ENCODE measurements around the gene KLHDC7B. TPM values are rescaled to one million over a fixed set of nuclear protein-coding genes. Genes with fewer than 3 reads are reported as not detected.

Gene KLHDC7B
- total and polyA plus RNA-seq, 9 donors: 0.04 to 0.13 (median 0.10) TPM; not detected in 2

DNA sequence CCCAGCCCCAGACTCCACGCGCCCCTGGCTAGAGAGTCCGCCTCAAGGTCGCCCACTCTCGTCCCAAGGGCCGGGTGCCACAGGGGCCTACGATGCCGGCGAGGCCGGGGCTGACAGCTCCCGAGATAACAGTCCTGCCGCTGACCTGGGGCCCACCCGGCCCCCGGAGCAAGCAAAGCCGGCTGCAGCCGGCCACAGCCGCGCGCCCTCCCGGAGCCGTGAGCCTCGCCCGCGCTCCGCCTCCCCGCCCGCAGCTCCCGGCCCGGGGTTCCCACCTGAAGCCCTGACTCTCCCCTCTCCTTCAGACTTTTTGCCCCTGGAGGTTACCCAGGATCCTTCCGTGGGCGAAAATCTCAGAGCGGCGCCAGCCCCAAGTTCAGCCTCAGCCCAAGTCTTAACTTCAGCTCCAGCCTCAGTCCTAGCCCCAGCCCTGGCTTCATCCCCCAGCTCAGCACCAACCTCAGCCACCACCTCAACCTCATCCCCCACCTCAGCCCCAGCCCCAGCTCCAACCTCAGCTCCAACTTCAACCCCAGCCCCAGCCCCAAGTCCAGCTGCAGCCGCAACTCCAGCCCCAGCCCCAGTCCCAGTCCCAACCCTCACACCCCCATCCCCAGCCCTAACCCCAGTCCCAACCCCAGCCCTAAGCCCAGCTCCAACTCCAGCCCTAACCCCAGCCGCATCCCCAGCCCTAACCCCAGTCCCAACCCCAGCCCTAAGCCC, 1.7 kb downstream of the KLHDC7B start:
- H3K27ac ChIP-seq: no peak overlapping the region
- peaks cover 7% of the 10 kb centered on the region for H3K27me3 ChIP-seq
- H3K4me3 ChIP-seq: no peak overlapping the region
- H3K4me1 ChIP-seq (ENCODE audit: insufficient read depth): no peaks in the 10 kb centered on the region
- no peaks in the 10 kb centered on the region for H3K9me3 ChIP-seq
- DNase-seq: no peak
- intact Hi-C loops (cut with DNase I): no loop called here
- 9 to 14% (median 12%) methylated on average over 26 to 34 of the region's 35 CpGs for WGBS, 3 donors
- no peaks in the 10 kb centered on the region for H3K36me3 ChIP-seq
- TF ChIP-seq POLR2A (IDR thresholded peaks at IDR 0.05): no peak
- TF ChIP-seq EP300 (IDR thresholded peaks at IDR 0.05): no peak
- TF ChIP-seq, protein P1, sequence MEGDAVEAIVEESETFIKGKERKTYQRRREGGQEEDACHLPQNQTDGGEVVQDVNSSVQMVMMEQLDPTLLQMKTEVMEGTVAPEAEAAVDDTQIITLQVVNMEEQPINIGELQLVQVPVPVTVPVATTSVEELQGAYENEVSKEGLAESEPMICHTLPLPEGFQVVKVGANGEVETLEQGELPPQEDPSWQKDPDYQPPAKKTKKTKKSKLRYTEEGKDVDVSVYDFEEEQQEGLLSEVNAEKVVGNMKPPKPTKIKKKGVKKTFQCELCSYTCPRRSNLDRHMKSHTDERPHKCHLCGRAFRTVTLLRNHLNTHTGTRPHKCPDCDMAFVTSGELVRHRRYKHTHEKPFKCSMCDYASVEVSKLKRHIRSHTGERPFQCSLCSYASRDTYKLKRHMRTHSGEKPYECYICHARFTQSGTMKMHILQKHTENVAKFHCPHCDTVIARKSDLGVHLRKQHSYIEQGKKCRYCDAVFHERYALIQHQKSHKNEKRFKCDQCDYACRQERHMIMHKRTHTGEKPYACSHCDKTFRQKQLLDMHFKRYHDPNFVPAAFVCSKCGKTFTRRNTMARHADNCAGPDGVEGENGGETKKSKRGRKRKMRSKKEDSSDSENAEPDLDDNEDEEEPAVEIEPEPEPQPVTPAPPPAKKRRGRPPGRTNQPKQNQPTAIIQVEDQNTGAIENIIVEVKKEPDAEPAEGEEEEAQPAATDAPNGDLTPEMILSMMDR (IDR thresholded peaks at IDR 0.05): no peak

DNA sequence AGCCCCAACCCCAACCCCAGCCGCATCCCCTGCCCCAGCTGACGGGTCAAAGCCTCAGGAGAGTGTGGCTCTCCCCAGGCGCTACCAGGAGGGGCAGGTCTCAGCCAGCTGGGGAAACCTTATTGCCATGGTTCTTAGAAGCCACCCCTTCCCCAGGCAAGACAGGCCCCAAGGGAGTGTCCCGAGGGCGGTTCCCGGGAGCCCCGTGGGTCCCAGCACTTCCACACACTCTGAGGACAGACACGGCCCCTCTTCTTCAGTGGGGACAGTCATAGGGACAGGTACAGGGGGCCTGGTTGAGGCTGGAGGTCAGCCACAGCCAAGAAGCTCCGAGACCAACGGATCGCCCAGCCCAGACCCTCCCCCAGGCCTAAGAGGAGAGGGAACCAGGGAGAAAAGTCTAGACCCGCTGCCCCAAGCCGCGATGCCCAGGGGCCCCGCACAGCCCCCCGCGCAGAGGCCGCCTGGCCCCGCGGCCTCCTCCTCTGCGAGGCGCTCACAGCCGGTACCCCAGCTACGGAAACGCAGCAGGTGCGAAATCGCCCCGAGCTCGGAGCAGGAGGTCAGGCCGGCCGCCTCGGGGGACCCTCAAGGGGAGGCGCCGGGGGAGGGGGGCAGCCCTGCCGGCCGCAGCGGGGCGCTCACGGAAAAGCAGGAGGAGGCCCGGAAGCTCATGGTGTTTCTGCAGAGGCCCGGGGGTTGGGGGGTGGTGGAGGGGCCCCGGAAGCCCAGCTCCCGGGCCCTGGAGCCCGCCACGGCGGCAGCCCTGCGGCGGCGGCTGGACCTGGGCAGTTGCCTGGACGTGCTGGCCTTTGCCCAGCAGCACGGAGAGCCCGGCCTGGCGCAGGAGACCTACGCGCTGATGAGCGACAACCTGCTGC, 2.6 kb downstream of the KLHDC7B start:
- H3K4me1 ChIP-seq (ENCODE audit: insufficient read depth): no peaks in the 10 kb centered on the region
- intact Hi-C loops (cut with DNase I): no loop called here
- no peaks in the 10 kb centered on the region for H3K36me3 ChIP-seq
- no peak overlapping the region for H3K27ac ChIP-seq
- H3K4me3 ChIP-seq: no peak overlapping the region
- DNase-seq: no peak
- no peaks in the 10 kb centered on the region for H3K9me3 ChIP-seq
- H3K27me3 ChIP-seq: peaks cover 7% of the 10 kb centered on the region
- no peak for TF ChIP-seq EP300 (IDR thresholded peaks at IDR 0.05)
- TF ChIP-seq, protein P1 (IDR thresholded peaks at IDR 0.05): no peak
- TF ChIP-seq POLR2A (IDR thresholded peaks at IDR 0.05): no peak
- WGBS, 3 donors: 5 to 11% (median 6%) methylated on average over 43 to 56 of the region's 56 CpGs

- WGBS, 3 donors: 61 to 70% (median 69%) methylated on average over 51 to 68 of the region's 68 CpGs
- Histone ChIP-seq H3K27ac (no peak overlapping the region), H3K4me3 (no peak overlapping the region), H3K27me3 (peaks cover 7% of the 10 kb centered on the region), H3K9me3 (no peaks in the 10 kb centered on the region), H3K4me1 (ENCODE audit: insufficient read depth) (no peaks in the 10 kb centered on the region), H3K36me3 (no peaks in the 10 kb centered on the region)
- intact Hi-C loops (cut with DNase I): no loop called here
- TF ChIP-seq POLR2A (IDR thresholded peaks at IDR 0.05) (no peak), EP300 (IDR thresholded peaks at IDR 0.05) (no peak)
- TF ChIP-seq, protein P1 (IDR thresholded peaks at IDR 0.05): no peak
- DNase-seq: no peak
Observed at GRCh38 chr22:50548921-50549790, 3.5 kb downstream of the KLHDC7B start.

GRCh38 chr22:50550395-50550794, 4.7 kb downstream of the KLHDC7B start:
- TF ChIP-seq POLR2A (IDR thresholded peaks at IDR 0.05) (no peak), EP300 (IDR thresholded peaks at IDR 0.05) (no peak)
- TF ChIP-seq, protein P1 (IDR thresholded peaks at IDR 0.05): no peak
- Histone ChIP-seq H3K36me3 (no peaks in the 10 kb centered on the region), H3K27me3 (peaks cover 2% of the 10 kb centered on the region), H3K9me3 (no peaks in the 10 kb centered on the region), H3K4me3 (no peak overlapping the region), H3K27ac (no peak overlapping the region), H3K4me1 (ENCODE audit: insufficient read depth) (no peaks in the 10 kb centered on the region)
- DNase-seq: no peak
- WGBS, 3 donors: 80 to 88% (median 87%) methylated on average over 8 of the region's 8 CpGs
- intact Hi-C loops (cut with DNase I): no loop called here
